Measurements from ENCODE around the gene SEMA5A. TPM values are rescaled to one million over a fixed set of nuclear protein-coding genes. Genes with fewer than 3 reads are reported as not detected.

Gene SEMA5A
- total and polyA plus RNA-seq, 2 of the 13 experiments (the other 11 are each of a cell fraction or from before 2014, with no cell fraction given): 0.01 TPM; not detected in 1

GRCh38 chr5:9015937-9016270 is 530.0 kb downstream of the SEMA5A start:
- in situ Hi-C loops (cut with HindIII; ENCODE audit: extremely low pct_ligation_motif_present, low pct_unique_long_range_greater_than_20kb) (no loop called here), intact Hi-C loops (cut with micrococcal nuclease; ENCODE audit: unreplicated experiment) (no loop called here)
- no peak for FAIRE-seq
- Histone ChIP-seq H3K4me2 (ENCODE audit: low read depth, low read length) (no peak overlapping the region), H4K20me1 (ENCODE audit: insufficient read depth, low read length) (no peaks in the 10 kb centered on the region), H3K4me3 (replicated peaks in 1 of 3; ENCODE audit: insufficient read depth in 1 of 3, low read depth in 2 of 3, low read length in 3 of 3) (no peak overlapping the region), H3K36me3 (replicated peaks in 1 of 2; ENCODE audit: control insufficient read depth in 1 of 2, insufficient read depth in 2 of 2, low read length in 2 of 2) (no peaks in the 10 kb centered on the region), H2AFZ (ENCODE audit: low read length) (no peak overlapping the region), H3K4me1 (ENCODE audit: insufficient read depth, low read length) (no peaks in the 10 kb centered on the region), H3K27me3 (ENCODE audit: control insufficient read depth in 1 of 2, insufficient read depth in 2 of 2, low read length in 2 of 2) (no peaks in the 10 kb centered on the region), H3K27ac (ENCODE audit: extremely low read length, insufficient read depth, low read length) (no peak overlapping the region), H3K9ac (ENCODE audit: insufficient read depth, low read depth, low read length) (no peak overlapping the region), H3K9me3 (ENCODE audit: low read length) (peaks cover 86% of the 10 kb centered on the region), H3K79me2 (ENCODE audit: insufficient read depth, low read length) (no peaks in the 10 kb centered on the region)
- DNase-seq (ENCODE audit: low spot score): no peak
- BruUV-seq (replicated peaks): no TSS peak
- 2% methylated on average over 2 of the region's 2 CpGs for WGBS (ENCODE audit: low lambda C conversion rate)
- TF ChIP-seq IRF2 (CRISPR knock-in tag; IDR thresholded peaks at IDR 0.05) (no peak), SRF (IDR thresholded peaks at IDR 0.05; ENCODE audit: low read depth, low read length) (no peak), ZNF30 (CRISPR knock-in tag; IDR thresholded peaks at IDR 0.05) (no peak), TRIM24 (CRISPR knock-in tag; IDR thresholded peaks at IDR 0.05) (no peak)
- ChIA-PET POLR2A (no interaction called here), CTCF (ENCODE audit: low intra/inter-chr PET ratio, low total read pairs) (no interaction called here)
- no peak for ATAC-seq

GRCh38 chr5:9015260-9015936 is 530.5 kb downstream of the SEMA5A start:
- no peaks in the 10 kb centered on the region for H3K27me3 ChIP-seq (ENCODE audit: control insufficient read depth in 1 of 2, insufficient read depth in 2 of 2, low read length in 2 of 2)
- H4K20me1 ChIP-seq (ENCODE audit: insufficient read depth, low read length): no peaks in the 10 kb centered on the region
- H3K4me3 ChIP-seq (replicated peaks in 1 of 3; ENCODE audit: insufficient read depth in 1 of 3, low read depth in 2 of 3, low read length in 3 of 3): no peak overlapping the region
- POLR2A ChIA-PET: no interaction called here
- no peak for FAIRE-seq
- H2AFZ ChIP-seq (ENCODE audit: low read length): no peak overlapping the region
- H3K9ac ChIP-seq (ENCODE audit: insufficient read depth, low read depth, low read length): no peak overlapping the region
- no peak overlapping the region for H3K4me2 ChIP-seq (ENCODE audit: low read depth, low read length)
- peaks cover 86% of the 10 kb centered on the region for H3K9me3 ChIP-seq (ENCODE audit: low read length)
- no TSS peak for BruUV-seq (replicated peaks)
- H3K4me1 ChIP-seq (ENCODE audit: insufficient read depth, low read length): no peaks in the 10 kb centered on the region
- no peak overlapping the region for H3K27ac ChIP-seq (ENCODE audit: extremely low read length, insufficient read depth, low read length)
- no peaks in the 10 kb centered on the region for H3K36me3 ChIP-seq (replicated peaks in 1 of 2; ENCODE audit: control insufficient read depth in 1 of 2, insufficient read depth in 2 of 2, low read length in 2 of 2)
- in situ Hi-C loops (cut with HindIII; ENCODE audit: extremely low pct_ligation_motif_present, low pct_unique_long_range_greater_than_20kb): no loop called here
- intact Hi-C loops (cut with micrococcal nuclease; ENCODE audit: unreplicated experiment): no loop called here
- H3K79me2 ChIP-seq (ENCODE audit: insufficient read depth, low read length): no peaks in the 10 kb centered on the region
- no peak for DNase-seq (ENCODE audit: low spot score)
- CTCF ChIA-PET (ENCODE audit: low intra/inter-chr PET ratio, low total read pairs): no interaction called here
- WGBS (ENCODE audit: low lambda C conversion rate): 16% methylated on average over 5 of the region's 5 CpGs
- ATAC-seq: no peak
- TF ChIP-seq ZNF33A (CRISPR knock-in tag; IDR thresholded peaks at IDR 0.05; ENCODE audit: borderline replicate concordance) (no peak), TFE3 (CRISPR knock-in tag; IDR thresholded peaks at IDR 0.05) (no peak), ZBTB42 (CRISPR knock-in tag; IDR thresholded peaks at IDR 0.05) (no peak), AGO2 (optimal IDR thresholded peaks at IDR 0.05; ENCODE audit: low read depth, low read length) (no peak), ZNF556 (CRISPR knock-in tag; IDR thresholded peaks at IDR 0.05; ENCODE audit: borderline replicate concordance) (no peak), TMF1 (CRISPR knock-in tag; IDR thresholded peaks at IDR 0.05; ENCODE audit: low read depth) (no peak), ARNT2 (CRISPR knock-in tag; IDR thresholded peaks at IDR 0.05; ENCODE audit: low read depth) (no peak)
- TF ChIP-seq, protein P1, sequence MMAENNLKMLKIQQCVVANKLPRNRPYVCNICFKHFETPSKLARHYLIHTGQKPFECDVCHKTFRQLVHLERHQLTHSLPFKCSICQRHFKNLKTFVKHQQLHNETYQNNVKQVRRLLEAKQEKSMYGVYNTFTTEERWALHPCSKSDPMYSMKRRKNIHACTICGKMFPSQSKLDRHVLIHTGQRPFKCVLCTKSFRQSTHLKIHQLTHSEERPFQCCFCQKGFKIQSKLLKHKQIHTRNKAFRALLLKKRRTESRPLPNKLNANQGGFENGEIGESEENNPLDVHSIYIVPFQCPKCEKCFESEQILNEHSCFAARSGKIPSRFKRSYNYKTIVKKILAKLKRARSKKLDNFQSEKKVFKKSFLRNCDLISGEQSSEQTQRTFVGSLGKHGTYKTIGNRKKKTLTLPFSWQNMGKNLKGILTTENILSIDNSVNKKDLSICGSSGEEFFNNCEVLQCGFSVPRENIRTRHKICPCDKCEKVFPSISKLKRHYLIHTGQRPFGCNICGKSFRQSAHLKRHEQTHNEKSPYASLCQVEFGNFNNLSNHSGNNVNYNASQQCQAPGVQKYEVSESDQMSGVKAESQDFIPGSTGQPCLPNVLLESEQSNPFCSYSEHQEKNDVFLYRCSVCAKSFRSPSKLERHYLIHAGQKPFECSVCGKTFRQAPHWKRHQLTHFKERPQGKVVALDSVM (CRISPR knock-in tag; IDR thresholded peaks at IDR 0.05): no peak
- TF ChIP-seq, protein P2, sequence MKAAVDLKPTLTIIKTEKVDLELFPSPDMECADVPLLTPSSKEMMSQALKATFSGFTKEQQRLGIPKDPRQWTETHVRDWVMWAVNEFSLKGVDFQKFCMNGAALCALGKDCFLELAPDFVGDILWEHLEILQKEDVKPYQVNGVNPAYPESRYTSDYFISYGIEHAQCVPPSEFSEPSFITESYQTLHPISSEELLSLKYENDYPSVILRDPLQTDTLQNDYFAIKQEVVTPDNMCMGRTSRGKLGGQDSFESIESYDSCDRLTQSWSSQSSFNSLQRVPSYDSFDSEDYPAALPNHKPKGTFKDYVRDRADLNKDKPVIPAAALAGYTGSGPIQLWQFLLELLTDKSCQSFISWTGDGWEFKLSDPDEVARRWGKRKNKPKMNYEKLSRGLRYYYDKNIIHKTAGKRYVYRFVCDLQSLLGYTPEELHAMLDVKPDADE (CRISPR knock-in tag; IDR thresholded peaks at IDR 0.05): no peak
